Duodenal mucosa (tissue), 2 donors: ENCODE data around the gene PSKH1.

ENCODE experiments used
- H3K27ac ChIP-seq: one replicate; pipeline ENCODE4 v1.7.0; 2013; ENCODE audit warnings: low read depth, low read length
- H3K27me3 ChIP-seq, 2 donors: one replicate each; pipeline ENCODE4 v1.7.0; 2013; ENCODE audit warnings: low read length in 2 of 2, control low read depth in 1 of 2; ENCODE audit not compliant: insufficient read depth in 2 of 2, control insufficient read depth in 1 of 2
- H3K36me3 ChIP-seq, 2 donors: one replicate each; pipeline ENCODE4 v1.7.0; 2013; ENCODE audit warnings: low read length in 2 of 2, control low read depth in 1 of 2; ENCODE audit not compliant: insufficient read depth in 2 of 2, control insufficient read depth in 1 of 2
- H3K4me1 ChIP-seq, 2 donors: one replicate each; pipeline ENCODE4 v1.7.0; 2013; ENCODE audit warnings: low read length in 2 of 2, control low read depth in 1 of 2; ENCODE audit not compliant: insufficient read depth in 2 of 2, control insufficient read depth in 1 of 2
- H3K4me3 ChIP-seq, 2 donors: one replicate each; pipeline ENCODE4 v1.7.0; 2013; ENCODE audit warnings: low read length in 2 of 2, low read depth in 1 of 2
- H3K9ac ChIP-seq, 2 donors: one replicate each; pipeline ENCODE4 v1.7.0; 2013; ENCODE audit warnings: low read length in 2 of 2, low read depth in 1 of 2
- H3K9me3 ChIP-seq, 2 donors: one replicate each; pipeline ENCODE4 v1.7.0; 2013; ENCODE audit warnings: low read length in 2 of 2, control low read depth in 1 of 2; ENCODE audit not compliant: control insufficient read depth in 1 of 2

The PSKH1 gene

GRCh38 chr16:67892899-67893742 lies at the start of gene PSKH1:
Gene PSKH1 (plus strand): TSS chr16:67893254. CDS start chr16:67908750, 15,496 bp downstream.
- H3K27ac ChIP-seq: peak within 1 kb of the TSS; percentile 95
- H3K9ac ChIP-seq: peak within 1 kb of the TSS; percentile 97 to 98
- peaks cover 9 to 17% of the 10 kb centered on the region in 2 donors for H3K4me1 ChIP-seq
- peak within 1 kb of the TSS; percentile 84 to 88 for H3K4me3 ChIP-seq
- H3K27me3 ChIP-seq: no peaks in the 10 kb centered on the region
- no peaks in the 10 kb centered on the region for H3K9me3 ChIP-seq
- peaks cover 0 to under 1% of the 10 kb centered on the region in 2 donors for H3K36me3 ChIP-seq

GRCh38 chr16:67843343-67843765 lies 49.7 kb upstream of the PSKH1 start:
- Histone ChIP-seq H3K27me3 (no peaks in the 10 kb centered on the region), H3K27ac (peak overlapping the region; percentile 100), H3K9me3 (no peaks in the 10 kb centered on the region), H3K9ac (peak overlapping the region; percentile 81 to 91), H3K4me3 (peak overlapping the region; percentile 91 to 96), H3K4me1 (peaks cover 38 to 50% of the 10 kb centered on the region in 2 donors), H3K36me3 (no peaks in the 10 kb centered on the region)

- no peaks in the 10 kb centered on the region for H3K27me3 ChIP-seq
- no peaks in the 10 kb centered on the region for H3K36me3 ChIP-seq
- no peak overlapping the region for H3K27ac ChIP-seq
- peak overlapping the region in 1 of 2 donors; percentile 91 for H3K9ac ChIP-seq
- peaks cover 38 to 50% of the 10 kb centered on the region in 2 donors for H3K4me1 ChIP-seq
- no peaks in the 10 kb centered on the region for H3K9me3 ChIP-seq
- peak overlapping the region in 1 of 2 donors; percentile 50 for H3K4me3 ChIP-seq
These were observed 48.6 kb upstream of the PSKH1 start for GRCh38 chr16:67844497-67844896.

- peaks cover 38 to 50% of the 10 kb centered on the region in 2 donors for H3K4me1 ChIP-seq
- H3K9ac ChIP-seq: peak overlapping the region; percentile 76 to 81
- H3K9me3 ChIP-seq: no peaks in the 10 kb centered on the region
- peak overlapping the region; percentile 82 for H3K27ac ChIP-seq
- H3K4me3 ChIP-seq: peak overlapping the region; percentile 81 to 88
- no peaks in the 10 kb centered on the region for H3K36me3 ChIP-seq
- no peaks in the 10 kb centered on the region for H3K27me3 ChIP-seq
These were observed 47.6 kb upstream of the PSKH1 start for GRCh38 chr16:67845291-67846062.

GRCh38 chr16:67846063-67846319 lies 47.1 kb upstream of the PSKH1 start:
- Histone ChIP-seq H3K27ac (peak overlapping the region; percentile 82), H3K4me3 (peak overlapping the region; percentile 81 to 88), H3K4me1 (peaks cover 38 to 50% of the 10 kb centered on the region in 2 donors), H3K9ac (peak overlapping the region; percentile 76 to 81), H3K9me3 (no peaks in the 10 kb centered on the region), H3K27me3 (no peaks in the 10 kb centered on the region), H3K36me3 (no peaks in the 10 kb centered on the region)

GRCh38 chr16:67846320-67847063 lies 46.6 kb upstream of the PSKH1 start, which contains the start of gene NUTF2:
Gene NUTF2 (plus strand): TSS chr16:67846933. CDS start chr16:67865131, 18,198 bp downstream.
- Histone ChIP-seq H3K27me3 (no peaks in the 10 kb centered on the region), H3K4me1 (peaks cover 38 to 49% of the 10 kb centered on the region in 2 donors), H3K36me3 (no peaks in the 10 kb centered on the region), H3K27ac (peak within 1 kb of the TSS; percentile 82), H3K9me3 (no peaks in the 10 kb centered on the region), H3K9ac (peak within 1 kb of the TSS; percentile 81), H3K4me3 (peak within 1 kb of the TSS; percentile 81 to 88)

- H3K9me3 ChIP-seq: no peaks in the 10 kb centered on the region
- no peaks in the 10 kb centered on the region for H3K36me3 ChIP-seq
- peak within 1 kb of the TSS; percentile 82 for H3K27ac ChIP-seq
- no peaks in the 10 kb centered on the region for H3K27me3 ChIP-seq
- peak within 1 kb of the TSS; percentile 81 for H3K9ac ChIP-seq
- peak within 1 kb of the TSS; percentile 81 to 88 for H3K4me3 ChIP-seq
- H3K4me1 ChIP-seq: peaks cover 38 to 46% of the 10 kb centered on the region in 2 donors
These were observed 45.8 kb upstream of the PSKH1 start, which contains the start of gene CENPT for GRCh38 chr16:67847064-67847861. Gene CENPT (minus strand): TSS chr16:67847693. CDS start chr16:67833859, 13,834 bp downstream.

GRCh38 chr16:67848118-67848517 lies 44.9 kb upstream of the PSKH1 start:
- Histone ChIP-seq H3K27ac (no peak overlapping the region), H3K4me1 (peaks cover 38 to 41% of the 10 kb centered on the region in 2 donors), H3K9ac (peak overlapping the region in 1 of 2 donors; percentile 81), H3K9me3 (no peaks in the 10 kb centered on the region), H3K36me3 (no peaks in the 10 kb centered on the region), H3K27me3 (no peaks in the 10 kb centered on the region), H3K4me3 (peak overlapping the region; percentile 81 to 88)

GRCh38 chr16:67853670-67854069 lies 39.4 kb upstream of the PSKH1 start:
- no peaks in the 10 kb centered on the region for H3K27me3 ChIP-seq
- H3K27ac ChIP-seq: no peak overlapping the region
- H3K9me3 ChIP-seq: no peaks in the 10 kb centered on the region
- no peaks in the 10 kb centered on the region for H3K36me3 ChIP-seq
- H3K9ac ChIP-seq: no peak overlapping the region
- peaks cover 17 to 23% of the 10 kb centered on the region in 2 donors for H3K4me1 ChIP-seq
- no peak overlapping the region for H3K4me3 ChIP-seq
